ENCODE results near the gene NUP160.

- TF ChIP-seq CTCF (IDR thresholded peaks at IDR 0.05), result no peak
- TF ChIP-seq POLR2A (IDR thresholded peaks at IDR 0.05), result no peak
Measured at GRCh38 chr11:47887910-47888569, 39.9 kb upstream of the NUP160 start.
